Inflammatory macrophage treated with lipopolysaccharide for 1 hour (primary cell): ENCODE measurements around the gene GPR85.
A peak's percentile ranks its signal among the peaks of the same experiment; 100 is the strongest.

Source experiments
- DNase-seq, 2 donors: peaks; one replicate each; pipeline ENCODE4 v3.0.0-alpha.2; 2020 to 2022

Gene GPR85

GRCh38 chr7:113086431-113086888, at the start of gene GPR85:
Gene GPR85 (minus strand): TSS chr7:113086827. CDS start chr7:113084721, 2,106 bp downstream.
- DNase-seq: peak; percentile 9 to 14

GRCh38 chr7:113134025-113134424, 47.4 kb upstream of the GPR85 start:
- DNase-seq: no peak

GRCh38 chr7:113131367-113131766, 44.7 kb upstream of the GPR85 start:
- no peak for DNase-seq

DNA sequence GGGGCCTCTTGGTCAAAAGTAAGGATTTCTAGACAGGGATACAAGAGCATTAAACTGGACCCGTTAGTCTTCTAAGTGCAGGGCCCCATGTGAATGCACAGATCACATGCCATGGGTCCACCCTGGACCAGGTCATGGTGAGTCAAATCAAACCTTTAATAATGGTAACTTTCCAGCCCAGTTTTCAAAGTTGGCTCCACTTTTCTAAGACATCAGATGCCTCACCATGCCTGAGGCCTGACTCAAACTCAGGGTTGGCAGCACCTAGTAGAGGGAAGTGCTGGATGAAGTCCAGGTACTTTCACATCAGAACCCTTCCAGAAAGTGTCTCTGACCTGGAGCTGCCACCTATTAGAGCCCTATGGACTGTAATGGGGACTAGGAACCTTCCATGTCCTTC, 41.4 kb upstream of the GPR85 start:
- DNase-seq: no peak

DNA sequence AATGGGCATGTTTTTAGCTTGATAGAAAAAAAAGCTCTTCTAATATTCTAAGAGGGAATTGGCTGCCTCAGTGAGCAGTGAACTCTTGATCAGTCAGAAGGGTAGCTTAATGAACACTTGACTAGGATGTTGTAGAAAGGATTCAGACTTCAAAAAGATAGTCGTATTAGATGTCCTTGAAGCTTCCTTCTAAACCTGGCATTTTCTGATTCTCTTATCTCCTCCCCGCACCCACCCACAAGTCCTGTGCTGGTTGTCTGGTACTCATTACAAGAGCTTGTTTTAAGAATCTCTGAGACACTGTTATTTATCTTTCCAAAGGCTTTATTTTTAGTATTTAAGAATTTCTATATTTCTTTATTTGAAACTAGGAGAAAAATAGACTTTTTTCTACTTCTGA, 39.1 kb upstream of the GPR85 start:
- no peak for DNase-seq

- DNase-seq: no peak
Measured at GRCh38 chr7:113122744-113123143, 36.1 kb upstream of the GPR85 start.

- no peak for DNase-seq
Measured at GRCh38 chr7:113120647-113121046, 34.0 kb upstream of the GPR85 start.

DNA sequence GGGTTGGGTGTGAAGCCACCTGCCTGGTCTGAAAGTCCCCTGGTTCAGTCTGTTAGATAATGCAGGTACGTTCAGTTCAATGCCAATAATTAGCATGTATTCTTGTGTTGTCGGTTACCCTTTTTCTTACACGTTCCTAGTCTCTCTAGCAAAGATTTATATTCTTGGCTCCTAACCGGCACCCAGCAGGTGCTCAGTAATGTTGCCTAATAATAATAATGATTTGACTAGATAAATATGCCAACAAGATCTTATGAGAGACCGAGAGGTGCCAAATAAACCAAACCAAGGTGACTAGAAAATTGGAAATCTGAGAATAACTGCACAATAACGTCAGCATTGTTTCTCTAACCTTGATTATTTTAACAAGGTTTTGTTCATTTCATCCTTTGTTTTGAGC, 32.8 kb upstream of the GPR85 start:
- no peak for DNase-seq

GRCh38 chr7:113118074-113118959, 31.7 kb upstream of the GPR85 start, which contains the start of gene SMIM30:
Gene SMIM30 (minus strand): TSS chr7:113118554. CDS start chr7:113117578, 976 bp downstream.
- peak; percentile 92 for DNase-seq

GRCh38 chr7:113117374-113117774, 30.7 kb upstream of the GPR85 start:
- DNase-seq: peak; percentile 53 to 61

- DNase-seq: no peak
Measured at GRCh38 chr7:113113912-113114311, 27.3 kb upstream of the GPR85 start.

DNA sequence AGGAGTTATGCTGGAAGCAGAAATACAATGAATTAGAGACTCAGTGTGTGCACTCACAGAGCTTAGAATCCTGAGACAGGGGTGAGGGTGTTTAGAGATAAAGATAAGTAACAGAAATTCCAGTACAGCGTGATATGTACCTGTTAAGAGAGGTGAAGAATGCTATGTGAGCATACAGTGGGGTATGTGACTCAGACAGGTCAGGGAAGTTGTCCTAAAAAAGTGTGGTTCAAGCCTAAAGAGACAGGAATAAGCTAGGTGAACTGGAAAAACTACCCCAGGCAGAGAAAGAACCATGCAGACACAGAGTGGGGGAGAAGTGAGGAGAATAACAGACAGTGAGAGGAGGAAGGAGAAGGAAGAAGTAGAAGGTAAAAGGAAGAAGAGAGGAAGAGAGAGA, 23.1 kb upstream of the GPR85 start:
- DNase-seq: no peak

DNA sequence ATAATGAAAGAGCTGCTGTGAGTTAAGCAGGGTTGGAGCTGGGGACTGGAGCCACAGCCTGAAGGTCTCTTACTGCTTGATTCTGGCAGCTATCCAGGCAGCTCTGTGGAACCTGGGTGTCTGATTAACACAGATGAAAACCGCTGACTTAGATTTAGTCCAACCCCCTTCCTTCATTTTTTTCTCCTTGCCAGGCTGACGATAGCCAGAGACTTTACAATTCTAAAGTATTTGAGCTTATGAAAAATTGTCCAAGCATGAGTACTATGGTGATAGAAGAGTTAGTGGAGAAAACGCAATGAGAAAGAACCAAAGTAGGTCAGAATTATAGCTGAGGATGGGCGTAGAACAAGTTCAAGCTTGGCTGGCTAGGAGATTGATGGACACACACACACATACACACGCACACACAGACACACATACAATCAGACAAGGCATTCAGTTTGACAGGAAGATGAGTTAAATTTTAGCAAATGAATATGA, 13.5 kb upstream of the GPR85 start:
- no peak for DNase-seq

DNA sequence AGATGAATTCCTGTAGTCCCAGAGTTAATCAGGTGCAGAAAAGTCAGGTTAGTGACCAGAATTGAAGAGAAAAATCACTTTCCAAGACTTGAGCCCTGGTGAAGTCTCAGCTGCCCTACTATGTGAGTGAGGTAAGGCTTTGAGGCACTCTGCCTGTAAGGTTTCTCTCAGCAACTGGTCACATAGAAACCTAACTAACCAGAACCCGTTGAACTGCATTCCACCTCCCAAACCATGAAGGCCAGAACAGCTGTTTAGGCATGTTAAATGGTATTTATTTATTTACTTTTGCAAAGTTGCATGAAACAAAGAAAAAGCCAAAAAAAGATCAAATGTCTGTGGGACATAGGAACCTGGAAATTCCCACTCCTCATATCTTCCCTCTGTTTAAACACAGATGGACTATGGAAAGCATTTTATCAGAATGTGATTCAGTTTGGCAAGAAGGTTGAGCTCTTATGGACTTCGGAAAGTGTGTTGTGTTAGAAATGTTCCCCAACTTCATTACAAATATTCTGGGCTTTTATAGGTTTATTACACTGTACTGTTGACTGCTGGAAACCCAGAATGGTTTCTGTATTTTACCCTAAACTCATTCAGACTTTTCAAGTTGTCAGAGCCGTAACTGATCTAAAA, 12.8 kb upstream of the GPR85 start:
- no peak for DNase-seq

DNA sequence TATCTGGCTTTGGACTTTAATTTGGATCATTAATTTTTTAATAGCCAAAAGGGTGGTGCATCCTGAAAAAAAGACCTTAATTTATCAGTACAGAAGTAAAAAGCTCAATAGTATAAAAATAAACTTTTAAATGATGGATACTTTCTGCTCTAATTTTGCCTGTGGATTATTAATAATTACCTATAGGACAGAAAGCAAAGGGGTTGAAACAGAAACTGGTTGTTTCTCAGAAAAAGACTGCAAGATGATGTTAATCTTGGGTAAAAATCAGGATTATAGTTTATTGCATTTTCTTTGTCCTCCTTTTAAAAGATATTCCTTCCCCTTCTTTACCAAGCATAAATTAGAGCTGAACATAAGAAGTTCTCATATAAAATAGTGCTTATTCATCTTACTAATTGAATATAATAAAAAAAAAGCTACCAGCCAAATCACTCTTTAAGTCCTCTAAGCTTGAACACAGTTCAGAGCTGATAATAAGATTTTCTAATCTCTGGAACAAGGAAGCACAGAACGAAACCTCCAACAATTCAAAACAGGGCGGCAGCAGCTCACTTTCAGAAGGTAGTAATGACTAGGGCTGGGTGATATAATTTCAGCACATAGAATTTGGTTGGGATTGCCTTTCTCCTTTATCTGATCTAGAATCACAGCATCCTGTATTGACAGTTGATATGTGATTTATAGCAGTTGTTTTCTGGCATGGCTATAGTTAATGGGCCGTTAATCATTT, 8.1 kb upstream of the GPR85 start:
- DNase-seq: no peak

DNA sequence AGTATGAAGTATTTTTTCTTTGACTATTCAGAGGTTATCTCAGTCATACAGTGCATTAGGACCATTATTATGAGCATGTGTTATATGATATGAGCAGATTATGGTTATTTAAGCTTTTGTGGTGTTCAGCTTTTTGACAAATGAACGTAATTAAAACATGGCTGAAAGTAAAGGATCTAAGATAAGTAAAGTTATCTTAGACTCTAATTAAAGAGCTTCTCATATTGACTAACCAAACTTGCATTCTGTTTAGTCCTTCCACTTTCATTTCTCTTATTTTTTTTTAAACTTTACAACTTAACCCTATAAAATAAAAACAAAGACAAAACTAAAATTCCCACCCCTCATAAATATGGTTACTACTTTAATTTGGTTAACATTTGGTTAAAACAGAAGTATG, 6.9 kb upstream of the GPR85 start:
- DNase-seq: no peak

DNA sequence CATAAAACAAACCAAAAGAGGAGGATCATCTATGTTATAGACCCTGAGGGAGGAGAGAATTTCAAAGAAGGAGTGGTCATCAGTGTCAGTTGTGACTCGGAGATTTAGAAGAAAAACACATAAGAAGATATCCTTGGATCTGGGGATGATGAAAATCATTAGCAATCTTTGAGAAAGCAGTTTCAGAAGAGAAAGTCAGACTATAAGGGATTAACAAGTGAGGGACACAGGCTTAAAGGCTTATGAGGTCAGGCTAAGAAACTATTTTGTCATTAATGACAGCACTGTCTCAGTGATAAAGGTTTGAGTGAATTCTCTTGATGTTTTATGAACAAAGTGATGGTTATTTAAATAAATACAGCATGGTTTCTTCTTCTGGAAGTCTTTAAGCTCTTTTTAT, 6.1 kb upstream of the GPR85 start:
- DNase-seq: no peak

DNA sequence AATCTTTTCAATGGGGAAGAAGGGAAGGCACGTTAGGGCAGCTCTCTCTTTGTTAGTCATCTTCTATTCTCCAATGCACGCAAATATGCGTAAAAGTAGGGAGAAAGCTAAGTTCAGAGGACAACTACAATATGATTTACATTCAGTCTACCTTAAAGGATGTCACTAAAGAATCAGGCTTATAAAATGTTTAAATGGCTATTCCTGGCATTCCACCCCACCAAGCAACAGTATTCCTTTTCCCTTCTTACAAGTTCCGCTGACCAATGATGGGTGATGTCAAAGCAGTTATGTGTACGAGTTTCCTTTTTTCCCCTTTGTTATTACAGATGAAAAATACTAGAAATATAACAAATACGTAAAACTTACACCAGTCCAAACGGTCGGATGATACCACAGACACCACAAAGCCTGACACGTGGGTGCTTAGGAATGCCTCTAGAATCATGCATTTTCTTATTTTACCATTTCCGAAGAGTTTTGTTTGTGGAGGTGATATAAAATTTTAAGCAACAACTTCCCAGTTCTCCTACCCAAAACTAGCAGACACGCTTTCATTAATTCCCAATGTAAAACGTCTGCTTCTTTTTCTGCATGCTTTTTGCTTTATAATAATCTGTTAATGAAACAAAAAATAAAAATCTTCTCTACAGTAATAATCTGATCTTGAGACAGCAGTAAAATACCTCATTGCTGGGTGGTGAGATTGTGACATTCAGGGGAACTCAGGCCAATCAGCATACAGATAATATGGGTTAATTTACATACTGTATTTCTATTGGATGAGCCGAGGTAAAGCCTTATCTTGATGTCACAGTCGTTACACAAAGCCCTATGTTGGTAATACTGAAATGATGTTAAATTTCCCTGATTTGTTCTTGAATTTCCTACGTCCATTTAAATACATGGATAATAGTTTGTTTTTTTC, 708 bp upstream of the GPR85 start:
- peak; percentile 17 to 53 for DNase-seq

DNA sequence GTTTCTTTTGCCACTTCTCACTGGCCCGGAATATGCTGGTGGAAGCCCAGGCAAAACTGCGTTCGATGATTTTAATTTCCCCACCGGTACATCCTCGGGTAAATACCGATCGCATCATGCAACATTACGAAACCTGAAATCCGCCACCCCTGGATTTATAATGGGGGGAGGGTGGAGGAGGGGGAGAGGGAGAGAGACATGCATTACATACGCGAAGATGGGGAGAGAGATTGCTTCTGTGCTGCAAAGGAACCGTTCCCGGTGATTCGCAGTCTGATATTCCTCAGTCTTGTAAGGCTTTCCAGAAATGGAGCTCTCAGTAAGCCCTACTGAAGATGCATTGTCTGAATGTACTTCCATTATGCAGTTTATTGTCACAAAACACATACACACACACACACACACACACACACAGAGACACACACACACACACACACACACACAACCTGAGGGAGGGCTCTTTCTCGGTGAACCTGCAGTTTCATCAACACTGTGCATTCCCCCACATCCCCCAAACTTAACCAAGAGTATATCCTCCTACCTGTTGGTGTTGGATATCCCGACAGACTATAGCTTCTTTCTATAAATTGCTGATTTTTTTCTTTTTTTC, 741 bp downstream of the GPR85 start:
- DNase-seq: no peak

DNA sequence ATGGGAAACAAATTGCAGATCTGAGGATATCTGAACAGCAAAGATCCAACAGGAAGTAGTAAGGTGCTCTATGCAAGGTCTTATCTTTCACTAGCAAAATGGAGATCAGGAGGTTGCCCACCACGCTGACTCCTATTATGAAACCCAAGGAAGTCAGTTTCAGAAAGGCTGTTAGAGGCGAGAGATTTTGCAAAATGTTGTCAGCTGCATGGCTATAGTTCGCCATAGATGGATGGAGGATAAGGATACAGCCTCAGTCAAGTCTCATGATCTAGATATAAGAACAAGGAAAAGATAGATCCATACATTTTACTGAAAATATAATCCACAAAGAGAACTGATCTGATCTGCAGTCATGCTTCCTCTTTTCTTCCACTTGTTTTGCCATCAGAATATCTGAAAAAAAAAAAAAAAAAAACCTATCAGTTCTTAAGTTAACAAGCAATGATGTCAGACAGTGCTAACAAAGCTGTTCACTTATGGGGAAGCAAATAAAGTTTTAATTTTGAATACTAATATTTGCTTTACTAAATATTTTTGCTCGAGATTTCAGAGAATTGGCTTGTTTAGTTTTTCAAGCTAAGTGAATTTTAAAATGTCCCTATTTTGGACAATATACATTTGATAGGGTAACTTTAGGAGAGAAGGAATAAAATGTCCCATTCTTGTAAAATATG, 2.0 kb downstream of the GPR85 start:
- no peak for DNase-seq
